DMS114 treated with DMSO at 0.1 percent for 48 hours (cell line): Measurements from ENCODE around the gene FUT2.
A peak's percentile ranks its signal among the peaks of the same experiment; 100 is the strongest.
"Not testable (repeated sequence)": the region's sequence is repeated elsewhere in the genome, so short reads cannot be mapped to it uniquely, and the experiment has no call there.

ENCODE experiments used
- DNase-seq: peaks from one replicate; lab custom pipeline; 2025; ENCODE audit not compliant: unreplicated experiment; lab: John Stamatoyannopoulos, UW

The FUT2 gene

GRCh38 chr19:48670699-48671445, 24.9 kb upstream of the FUT2 start:
- DNase-seq = no peak

DNA sequence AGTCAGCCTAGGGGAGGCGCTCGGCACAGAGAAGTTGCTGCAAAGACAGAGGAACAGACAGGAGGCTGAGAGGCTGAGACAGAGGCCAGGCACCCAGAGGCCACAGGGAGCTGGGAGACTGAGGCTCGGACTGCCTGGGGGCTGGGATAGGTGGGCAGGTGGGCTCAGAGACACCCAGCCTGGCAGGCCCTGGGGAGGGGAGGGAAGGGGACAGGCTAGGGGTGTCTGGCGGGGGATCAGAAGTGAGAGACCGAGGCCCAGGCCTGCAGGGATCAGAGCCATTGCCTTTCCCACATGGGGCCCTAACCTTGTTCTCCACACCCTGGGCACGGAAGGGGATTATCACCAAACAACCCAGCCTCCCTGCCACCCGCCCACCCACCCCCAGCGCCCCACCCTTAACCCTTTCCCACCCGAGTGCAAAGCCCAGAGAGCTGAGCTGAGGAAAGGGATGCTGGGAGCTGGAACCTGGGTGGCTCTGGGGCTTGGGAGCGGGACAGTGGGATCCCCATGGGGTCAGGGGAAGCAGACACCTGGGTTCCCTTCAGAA, 24.2 kb upstream of the FUT2 start:
- no peak for DNase-seq

GRCh38 chr19:48672994-48673393, 22.8 kb upstream of the FUT2 start, which contains the start of gene NTN5:
Gene NTN5, minus strand, starts transcription at chr19:48673017. Its CDS starts 2,031 bp downstream, at chr19:48670986.
- DNase-seq = no peak

DNA sequence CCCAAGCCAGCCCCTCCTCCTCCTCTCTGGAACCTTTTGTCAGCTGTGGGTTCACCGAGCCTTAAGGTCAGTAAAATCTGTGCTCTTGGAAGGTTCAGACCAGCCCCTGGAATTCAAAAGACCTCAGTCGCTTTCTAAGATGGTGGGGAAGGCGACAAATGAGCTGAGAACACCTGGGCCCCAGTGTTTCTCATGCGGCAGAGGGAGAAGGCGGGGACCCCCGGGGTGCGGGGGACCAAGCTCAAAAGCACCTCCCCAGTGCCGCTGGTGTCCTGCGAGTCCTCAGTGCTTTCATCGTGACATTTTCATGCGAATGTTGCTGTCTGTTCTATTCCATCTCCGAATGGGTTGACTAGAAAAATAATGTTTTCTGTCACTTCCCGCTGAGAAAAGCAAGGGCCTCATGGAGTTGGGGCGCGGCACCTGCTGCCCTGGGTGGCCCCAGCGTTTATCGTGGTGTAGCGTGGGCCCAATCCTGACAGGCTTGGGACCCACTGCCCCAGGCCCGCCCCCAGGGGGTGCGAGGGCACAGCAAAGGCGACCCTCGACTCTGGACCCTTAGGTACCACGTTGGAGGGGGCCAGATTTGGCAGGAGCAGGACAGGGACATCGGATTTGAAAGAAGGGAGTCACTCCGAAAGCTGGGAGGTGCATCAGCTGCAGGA, 22.2 kb upstream of the FUT2 start:
- DNase-seq = no peak

- DNase-seq = no peak
Measured at GRCh38 chr19:48674216-48674809, 21.5 kb upstream of the FUT2 start.

DNA sequence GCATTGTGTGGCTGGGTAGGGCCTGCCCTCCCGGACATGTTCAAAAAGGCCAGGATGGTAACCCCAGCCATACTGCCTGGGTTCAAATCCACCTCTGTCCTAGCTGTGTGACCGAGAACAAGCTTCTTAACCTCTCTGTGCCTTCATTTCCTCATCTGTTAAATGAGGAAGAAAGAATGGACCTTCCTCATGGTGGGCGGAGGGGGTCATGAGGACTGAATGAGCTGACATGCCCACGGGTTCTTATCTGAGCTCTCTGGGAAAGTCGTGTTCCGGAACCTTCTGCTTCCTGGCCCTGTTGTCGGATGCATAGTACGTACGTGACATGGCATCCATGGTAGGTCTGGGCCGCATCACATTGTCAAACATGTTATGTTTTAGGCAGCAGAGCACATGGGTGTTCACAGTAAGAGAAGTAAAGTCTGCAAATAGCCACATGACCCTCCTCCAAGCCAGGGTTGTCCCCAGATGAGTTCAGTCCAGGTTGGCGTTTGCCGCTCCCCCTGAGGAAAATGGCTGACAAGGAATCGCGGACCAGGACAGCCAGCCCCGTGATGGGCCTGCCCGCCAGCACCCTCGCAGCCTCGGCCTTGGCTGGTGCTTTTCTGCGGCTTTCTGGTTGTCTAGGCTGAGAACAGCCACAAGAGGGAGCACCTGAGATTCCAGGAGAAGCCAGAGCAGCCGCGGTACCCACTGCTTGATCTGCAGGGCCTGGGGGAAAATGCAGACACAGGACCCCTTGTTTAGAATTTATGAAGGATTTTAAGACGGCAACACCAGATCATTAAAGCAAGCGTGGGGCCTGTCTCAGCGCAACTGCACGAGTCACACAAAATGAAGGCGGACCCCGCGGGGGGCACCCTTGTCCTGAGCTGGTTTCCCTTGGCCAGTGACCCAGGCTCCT, 20.6 kb upstream of the FUT2 start:
- peak; percentile 67 for DNase-seq

DNA sequence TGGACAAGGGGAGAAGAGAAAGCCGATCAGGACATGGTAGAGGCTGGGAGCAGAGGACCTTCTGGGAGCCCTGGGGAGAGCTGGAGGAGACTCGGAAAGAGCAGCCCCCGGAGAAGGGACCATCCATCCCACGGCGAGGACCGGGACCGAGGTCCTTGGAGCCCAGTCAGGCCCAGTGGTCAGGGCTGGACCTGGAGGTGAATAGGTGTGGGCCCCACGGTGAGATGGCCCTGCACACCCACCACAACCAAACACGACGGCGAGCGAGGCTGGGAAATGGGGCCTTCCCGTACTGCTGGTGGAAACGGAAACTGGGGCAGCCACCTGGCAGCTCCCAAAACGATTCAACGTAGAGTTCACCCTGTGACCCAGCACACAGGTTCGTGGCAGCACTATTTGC, 19.3 kb upstream of the FUT2 start:
- no peak for DNase-seq

DNA sequence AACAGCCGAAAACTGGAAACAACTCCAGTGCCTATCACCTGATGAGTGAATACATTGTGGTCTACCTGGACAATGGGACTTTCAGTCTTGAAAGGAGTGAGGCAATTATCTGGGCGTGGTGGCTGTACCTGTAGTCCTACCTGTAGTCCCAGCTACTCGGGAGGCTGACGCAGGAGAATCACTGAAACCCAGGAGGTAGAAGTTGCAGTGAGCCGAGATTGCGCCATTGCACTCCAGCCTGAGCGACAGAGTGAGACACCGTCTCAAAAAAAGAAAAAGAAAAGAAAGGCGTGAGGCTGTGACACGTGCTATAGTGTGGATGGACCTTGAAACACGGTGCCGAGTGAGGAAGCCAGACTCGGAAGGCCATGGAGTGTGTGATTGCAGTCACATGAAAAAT, 18.9 kb upstream of the FUT2 start:
- no peak for DNase-seq

DNA sequence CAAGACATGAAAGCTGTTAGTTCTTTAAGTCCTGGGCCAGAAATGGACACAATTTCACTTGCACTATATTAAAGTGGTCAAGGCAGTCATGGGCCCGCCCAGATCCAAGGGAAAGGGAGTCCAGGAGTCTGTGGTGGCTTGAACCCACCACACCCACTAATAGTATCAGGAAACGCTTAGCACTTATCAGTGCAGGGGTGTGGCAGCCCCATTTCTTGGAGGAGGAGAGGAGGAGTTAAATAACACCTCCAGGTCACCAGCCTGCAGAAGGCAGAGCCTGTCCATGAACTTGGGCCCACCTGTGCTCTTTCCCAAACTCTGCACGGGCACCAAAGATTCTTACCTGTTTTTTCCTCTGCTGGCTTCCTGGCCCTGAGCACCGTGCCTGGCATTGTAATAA, 17.6 kb upstream of the FUT2 start:
- DNase-seq = no peak

- DNase-seq = not testable (repeated sequence)
Measured at GRCh38 chr19:48680006-48680405, 15.8 kb upstream of the FUT2 start.

GRCh38 chr19:48680436-48681126, 15.2 kb upstream of the FUT2 start:
- DNase-seq = no peak

- DNase-seq = no peak
Measured at GRCh38 chr19:48681127-48681470, 14.7 kb upstream of the FUT2 start.

- peak; percentile 35 for DNase-seq
Measured at GRCh38 chr19:48683349-48683748, 12.4 kb upstream of the FUT2 start.

GRCh38 chr19:48685583-48685982, 10.2 kb upstream of the FUT2 start:
- DNase-seq = no peak

DNA sequence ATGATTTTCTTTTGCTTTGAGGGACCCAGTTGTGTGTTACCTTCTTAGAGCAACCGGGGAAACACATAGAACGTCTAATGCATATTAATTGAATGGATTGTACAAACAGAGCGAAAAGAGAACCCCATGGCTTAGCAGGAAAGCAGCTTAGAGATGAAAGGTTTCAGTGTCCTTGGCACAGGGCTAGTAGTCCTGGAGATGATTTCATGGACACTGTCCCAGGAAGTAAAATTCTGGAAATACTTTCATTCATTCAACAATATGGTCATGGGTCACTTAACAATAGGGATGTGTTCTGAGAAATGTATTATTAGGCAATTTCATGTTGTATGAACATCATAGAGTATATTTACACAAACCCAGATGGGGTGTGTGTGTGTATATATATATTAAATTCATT, 9.7 kb upstream of the FUT2 start:
- DNase-seq = no peak

DNA sequence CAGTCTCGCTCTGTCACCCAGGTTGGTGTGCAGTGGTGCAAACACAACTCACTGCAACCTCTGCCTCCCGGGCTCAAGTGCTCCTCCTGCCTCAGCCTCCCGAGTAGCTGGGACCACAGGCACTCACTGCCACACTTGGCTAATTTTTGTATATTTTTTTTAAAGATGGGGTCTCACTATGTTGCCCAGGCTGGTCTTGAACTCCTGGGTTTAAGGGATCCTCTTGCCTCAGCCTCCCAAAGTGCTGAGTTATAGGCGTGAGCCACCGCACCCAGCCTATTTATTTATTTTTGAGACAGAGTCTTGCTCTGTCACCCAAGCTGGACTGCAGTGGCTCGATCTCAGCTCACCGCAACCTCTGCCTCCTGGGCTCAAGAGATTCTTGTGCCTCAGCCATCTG, 9.1 kb upstream of the FUT2 start:
- DNase-seq = not testable (repeated sequence)

GRCh38 chr19:48687776-48688175, 8.0 kb upstream of the FUT2 start:
- no peak for DNase-seq

DNA sequence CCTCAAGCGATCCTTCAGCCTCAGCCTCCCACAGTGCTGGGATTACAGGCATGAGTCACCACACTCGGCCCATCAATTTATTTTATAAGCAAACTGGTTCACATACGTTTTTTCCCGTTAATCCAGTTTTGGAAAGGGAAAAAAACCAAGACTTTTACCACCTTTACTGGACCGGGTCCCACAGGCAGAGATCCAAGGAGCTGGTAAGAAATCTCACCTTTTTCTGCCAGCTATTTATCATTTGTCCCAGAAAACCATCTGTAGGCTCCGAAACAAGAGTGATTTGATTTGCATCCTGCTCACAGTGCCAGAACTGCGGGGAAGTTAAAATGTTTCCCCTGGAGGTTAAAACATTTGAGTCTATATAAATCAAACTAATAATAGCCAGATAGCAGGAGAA, 6.3 kb upstream of the FUT2 start:
- DNase-seq = no peak

DNA sequence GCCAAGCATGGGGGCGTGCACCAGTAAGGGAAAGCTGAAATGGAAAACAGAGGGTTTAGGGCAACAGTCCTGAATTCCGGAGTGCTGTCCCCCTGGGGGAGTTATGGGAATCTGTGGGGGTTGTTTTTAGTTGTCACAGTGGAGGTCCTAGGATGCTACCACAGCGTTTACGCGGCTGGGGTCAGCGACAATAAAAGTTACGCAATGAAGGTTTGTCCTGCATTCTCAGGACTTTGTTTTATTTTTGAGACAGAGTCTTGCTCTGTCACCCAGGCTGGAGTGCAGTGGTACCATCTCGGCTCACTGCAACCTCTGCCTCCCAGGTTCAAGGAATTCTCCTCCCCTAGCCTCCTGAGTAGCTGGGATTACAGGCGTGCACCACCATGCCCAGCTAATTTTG, 2.1 kb upstream of the FUT2 start:
- not testable (repeated sequence) for DNase-seq

DNA sequence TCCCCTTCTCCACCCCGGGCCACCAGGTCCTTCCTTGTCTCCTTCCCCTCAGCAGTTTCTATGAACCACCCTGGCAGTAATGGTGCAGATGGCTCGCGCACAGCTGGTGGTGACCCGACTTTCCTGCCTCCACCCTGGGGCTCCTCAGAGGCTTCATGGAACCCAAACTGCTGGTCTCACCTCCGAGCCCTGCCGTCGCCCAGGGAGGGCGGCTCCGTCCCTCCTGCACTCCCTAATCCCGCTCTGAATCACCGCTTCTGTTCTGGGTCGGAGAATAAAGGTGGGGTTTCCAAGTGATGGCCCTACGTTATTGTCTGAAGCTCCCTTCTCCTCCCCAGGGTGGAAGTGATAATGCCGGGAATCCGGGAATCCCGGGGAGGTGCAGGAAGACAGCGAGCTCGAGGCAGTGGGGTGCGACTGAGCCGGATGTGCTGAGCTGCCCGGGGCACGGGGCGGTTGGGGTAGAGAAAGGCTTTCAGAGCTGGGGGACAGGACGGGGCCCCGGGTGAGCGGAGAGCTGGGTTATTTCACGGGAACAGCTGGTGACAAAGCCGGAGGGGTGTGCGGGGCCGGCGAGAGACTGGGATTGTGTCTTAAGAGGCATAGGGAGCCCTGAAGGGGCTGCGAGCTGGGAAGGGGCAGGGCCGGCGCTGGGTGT, 711 bp downstream of the FUT2 start:
- no peak for DNase-seq
